GM18519 (cell line): ENCODE data around the gene MBOAT1.

Experiments used
- ATAC-seq: cut with Tn5 transposase; IDR thresholded peaks from one replicate; pipeline ENCODE4 v1.9.1; 2021; ENCODE audit warnings: mild to moderate bottlenecking, moderate library complexity; ENCODE audit not compliant: unreplicated experiment, low FRiP score

MBOAT1 gene

GRCh38 chr6:20058121-20058905, 154.0 kb downstream of the MBOAT1 start:
- ATAC-seq = no peak

- no peak for ATAC-seq
These were observed 155.8 kb downstream of the MBOAT1 start for GRCh38 chr6:20056350-20056992.

GRCh38 chr6:20055916-20056315, 156.4 kb downstream of the MBOAT1 start:
- no peak for ATAC-seq
